Hepatocyte (in vitro differentiated cells): Measurements from ENCODE around the gene WDR36. TPM values are rescaled to one million over a fixed set of nuclear protein-coding genes. Genes with fewer than 3 reads are reported as not detected.

ENCODE experiments used
- DNase-seq: peaks from one replicate; pipeline ENCODE4 v3.0.0-alpha.2; 2016; ENCODE audit warnings: low spot score
- H2AFZ ChIP-seq: fragments of 200-600 bp; sonication (generic); 2 replicates; pipeline ENCODE4 v1.6.0; 2016; ENCODE audit warnings: antibody characterized with exemption, mild to moderate bottlenecking
- H3K27ac ChIP-seq: fragments of 200-600 bp; sonication (generic); 2 replicates; pipeline ENCODE4 v1.5.1; 2016; ENCODE audit warnings: mild to moderate bottlenecking
- H3K27me3 ChIP-seq: fragments of 200-600 bp; sonication (generic); 2 replicates; pipeline ENCODE4 v1.6.1; 2016
- H3K36me3 ChIP-seq: fragments of 200-600 bp; sonication (generic); replicated peaks from 2 replicates; pipeline ENCODE4 v1.5.1; 2016; ENCODE audit warnings: low read depth; ENCODE audit not compliant: insufficient read depth
- H3K4me1 ChIP-seq: fragments of 200-600 bp; sonication (generic); 2 replicates; pipeline ENCODE4 v1.5.1; 2016; ENCODE audit warnings: mild to moderate bottlenecking, moderate library complexity; ENCODE audit not compliant: insufficient read depth
- H3K4me2 ChIP-seq: fragments of 200-600 bp; sonication (generic); 2 replicates; pipeline ENCODE4 v1.6.0; 2016
- H3K4me3 ChIP-seq: fragments of 200-600 bp; sonication (generic); 2 replicates; pipeline ENCODE4 v1.5.1; 2016; ENCODE audit warnings: mild to moderate bottlenecking
- H3K79me2 ChIP-seq: fragments of 200-600 bp; sonication (generic); 2 replicates; pipeline ENCODE4 v1.6.0; 2017; ENCODE audit warnings: mild to moderate bottlenecking
- H3K9me2 ChIP-seq: fragments of 200-600 bp; sonication (generic); replicated peaks from 2 replicates; pipeline ENCODE4 v1.6.0; 2017; ENCODE audit warnings: mild to moderate bottlenecking; ENCODE audit not compliant: insufficient read depth
- H3K9me3 ChIP-seq: fragments of 200-600 bp; sonication (generic); 2 replicates; pipeline ENCODE4 v1.5.1; 2016; ENCODE audit warnings: low read depth, mild to moderate bottlenecking
- H4K20me1 ChIP-seq: fragments of 200-600 bp; sonication (generic); 2 replicates; pipeline ENCODE4 v1.6.0; 2016; ENCODE audit warnings: mild to moderate bottlenecking; ENCODE audit not compliant: insufficient read depth, poor library complexity, severe bottlenecking
- EZH2 ChIP-seq: fragments of 200-600 bp; sonication (generic); IDR thresholded peaks from 2 replicates; pipeline ENCODE4 v1.6.1; 2016; ENCODE audit warnings: antibody characterized with exemption, mild to moderate bottlenecking, borderline replicate concordance
- EZH2phosphoT487 ChIP-seq: fragments of 200-600 bp; sonication (generic); IDR thresholded peaks from one replicate; pipeline ENCODE4 v1.6.1; 2018; ENCODE audit warnings: antibody characterized with exemption, mild to moderate bottlenecking, low read depth, moderate library complexity; ENCODE audit not compliant: unreplicated experiment, severe bottlenecking
- WGBS: methylation state at CpG from one replicate; pipeline ENCODE4 v1.1.6; 2016; ENCODE audit warnings: low lambda C conversion rate; ENCODE audit errors: missing lambda C conversion rate; 5-methylcytosine and 5-hydroxymethylcytosine counted together
- polyA plus RNA-seq: library from polyadenylated mRNA; unstranded; fragments of >200 nt; fragmentation: Nextera tagmentation; extraction: Ambion mirVana; gene quantifications from 2 replicates; pipeline ENCODE4 v1.2.1, GENCODE V29; 2016
- total RNA-seq: library from RNA; depleted of rRNA; stranded (reverse); fragments of >200 nt; gene quantifications from 2 replicates; pipeline ENCODE4 v1.2.3, GENCODE V29; 2014
- TF ChIP-seq, protein P1 (sequence below): fragments of 200-600 bp; sonication (generic); IDR thresholded peaks from 2 replicates; pipeline ENCODE4 v1.5.1; 2016; ENCODE audit warnings: antibody characterized with exemption, mild to moderate bottlenecking; ENCODE audit not compliant: poor library complexity

Gene WDR36
- total and polyA plus RNA-seq, 2 experiments from 2014 or later, result 9.1 to 28.7 TPM

DNA sequence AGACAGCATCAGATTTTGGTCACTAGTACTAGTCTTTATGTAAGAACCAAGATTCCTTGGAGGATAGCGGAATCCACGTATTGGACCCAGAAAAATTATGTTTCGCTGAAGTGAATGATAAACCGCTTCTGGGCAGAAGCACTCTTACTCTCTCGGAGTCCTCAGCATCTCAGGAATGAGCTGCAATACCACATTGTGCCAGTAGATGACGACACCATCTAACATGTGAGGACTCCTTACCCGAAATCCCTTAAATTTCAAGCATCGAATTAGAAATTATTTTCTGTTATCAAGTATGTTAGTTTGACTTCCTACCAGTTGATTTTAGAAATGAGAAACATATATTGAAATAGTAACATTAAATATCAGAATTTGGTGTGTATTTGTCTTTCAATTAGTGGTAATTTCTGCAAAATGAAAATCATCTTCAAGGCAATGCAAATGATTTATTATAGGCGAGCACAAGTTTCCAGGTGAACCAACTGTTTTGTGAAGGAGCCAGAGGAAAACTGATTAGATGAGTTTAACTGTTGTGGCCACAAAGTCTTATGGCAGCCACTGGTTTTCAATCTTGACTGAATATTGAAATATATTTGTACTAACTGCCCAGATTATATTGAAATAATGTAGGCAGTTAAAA is 66.1 kb downstream of the WDR36 start:
- H2AFZ ChIP-seq, result no peak overlapping the region
- 23% methylated on average over 9 of the region's 9 CpGs for WGBS
- no peaks in the 10 kb centered on the region for H3K9me2 ChIP-seq
- no peaks in the 10 kb centered on the region for H4K20me1 ChIP-seq
- no peaks in the 10 kb centered on the region for H3K4me1 ChIP-seq
- no peaks in the 10 kb centered on the region for H3K9me3 ChIP-seq
- DNase-seq, result peak; percentile 85
- H3K27ac ChIP-seq, result no peak overlapping the region
- no peaks in the 10 kb centered on the region for H3K27me3 ChIP-seq
- H3K4me2 ChIP-seq, result no peak overlapping the region
- no peak for TF ChIP-seq EZH2phosphoT487
- TF ChIP-seq, protein P1, sequence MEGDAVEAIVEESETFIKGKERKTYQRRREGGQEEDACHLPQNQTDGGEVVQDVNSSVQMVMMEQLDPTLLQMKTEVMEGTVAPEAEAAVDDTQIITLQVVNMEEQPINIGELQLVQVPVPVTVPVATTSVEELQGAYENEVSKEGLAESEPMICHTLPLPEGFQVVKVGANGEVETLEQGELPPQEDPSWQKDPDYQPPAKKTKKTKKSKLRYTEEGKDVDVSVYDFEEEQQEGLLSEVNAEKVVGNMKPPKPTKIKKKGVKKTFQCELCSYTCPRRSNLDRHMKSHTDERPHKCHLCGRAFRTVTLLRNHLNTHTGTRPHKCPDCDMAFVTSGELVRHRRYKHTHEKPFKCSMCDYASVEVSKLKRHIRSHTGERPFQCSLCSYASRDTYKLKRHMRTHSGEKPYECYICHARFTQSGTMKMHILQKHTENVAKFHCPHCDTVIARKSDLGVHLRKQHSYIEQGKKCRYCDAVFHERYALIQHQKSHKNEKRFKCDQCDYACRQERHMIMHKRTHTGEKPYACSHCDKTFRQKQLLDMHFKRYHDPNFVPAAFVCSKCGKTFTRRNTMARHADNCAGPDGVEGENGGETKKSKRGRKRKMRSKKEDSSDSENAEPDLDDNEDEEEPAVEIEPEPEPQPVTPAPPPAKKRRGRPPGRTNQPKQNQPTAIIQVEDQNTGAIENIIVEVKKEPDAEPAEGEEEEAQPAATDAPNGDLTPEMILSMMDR, result peak; percentile 97
- no peak overlapping the region for H3K4me3 ChIP-seq
- H3K36me3 ChIP-seq, result no peaks in the 10 kb centered on the region
- H3K79me2 ChIP-seq, result no peaks in the 10 kb centered on the region

DNA sequence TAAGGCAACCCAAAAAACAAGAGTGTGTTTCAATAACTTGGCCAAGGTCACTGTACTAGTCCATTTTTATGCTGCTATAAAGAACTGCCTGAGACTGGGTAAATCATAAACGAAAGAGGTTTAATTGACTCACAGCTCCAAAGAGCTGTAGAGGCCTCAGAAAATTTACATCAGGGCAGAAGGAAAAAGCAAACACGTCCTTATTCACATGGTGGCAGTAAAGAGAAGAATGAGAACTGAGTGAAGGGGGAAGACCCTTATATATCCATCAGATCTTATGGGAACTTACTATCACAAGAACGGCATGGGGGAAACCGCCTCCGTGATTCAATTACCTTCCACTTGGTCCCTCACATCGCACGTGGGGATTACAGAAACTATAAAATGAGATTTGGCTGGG is 67.7 kb downstream of the WDR36 start:
- Histone ChIP-seq H3K27ac (no peak overlapping the region), H3K36me3 (no peaks in the 10 kb centered on the region), H3K9me2 (no peaks in the 10 kb centered on the region), H3K9me3 (no peaks in the 10 kb centered on the region), H3K4me1 (no peaks in the 10 kb centered on the region), H4K20me1 (no peaks in the 10 kb centered on the region), H3K27me3 (no peaks in the 10 kb centered on the region), H3K4me3 (no peak overlapping the region), H3K79me2 (no peaks in the 10 kb centered on the region), H2AFZ (no peak overlapping the region), H3K4me2 (no peak overlapping the region)
- peak; percentile 8 for DNase-seq
- 56% methylated on average over 7 of the region's 7 CpGs for WGBS
- TF ChIP-seq, protein P1, result peak; percentile 36
- TF ChIP-seq EZH2, result no peak

DNA sequence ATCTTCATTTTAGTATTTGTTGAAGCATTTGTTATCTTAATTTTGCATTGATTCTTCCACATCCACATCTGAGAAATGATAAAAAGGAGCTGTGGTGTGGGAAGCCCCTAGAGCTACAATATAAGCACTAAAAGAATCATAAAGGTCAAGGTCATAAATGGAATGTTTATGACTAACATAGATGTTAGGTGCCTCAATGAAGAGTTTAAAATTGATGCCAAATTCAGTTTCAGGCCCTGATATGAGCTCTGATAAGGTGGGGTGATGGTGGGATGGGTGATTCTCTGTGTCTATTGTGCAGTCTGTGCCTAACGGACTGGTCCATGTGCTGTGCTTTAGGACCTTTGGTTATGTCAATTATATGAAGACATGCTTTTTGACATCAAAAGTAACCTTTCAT is 70.9 kb downstream of the WDR36 start:
- Histone ChIP-seq H3K4me1 (no peaks in the 10 kb centered on the region), H3K79me2 (no peaks in the 10 kb centered on the region), H3K9me3 (no peaks in the 10 kb centered on the region), H4K20me1 (no peaks in the 10 kb centered on the region), H2AFZ (no peak overlapping the region), H3K4me2 (no peak overlapping the region), H3K36me3 (no peaks in the 10 kb centered on the region), H3K27me3 (no peaks in the 10 kb centered on the region), H3K27ac (no peak overlapping the region), H3K4me3 (no peak overlapping the region), H3K9me2 (no peaks in the 10 kb centered on the region)
- WGBS, result 88% methylated on average over 1 of the region's 1 CpG
- no peak for DNase-seq
- TF ChIP-seq, protein P1, result no peak
- TF ChIP-seq EZH2phosphoT487, result no peak
- no peak for TF ChIP-seq EZH2

DNA sequence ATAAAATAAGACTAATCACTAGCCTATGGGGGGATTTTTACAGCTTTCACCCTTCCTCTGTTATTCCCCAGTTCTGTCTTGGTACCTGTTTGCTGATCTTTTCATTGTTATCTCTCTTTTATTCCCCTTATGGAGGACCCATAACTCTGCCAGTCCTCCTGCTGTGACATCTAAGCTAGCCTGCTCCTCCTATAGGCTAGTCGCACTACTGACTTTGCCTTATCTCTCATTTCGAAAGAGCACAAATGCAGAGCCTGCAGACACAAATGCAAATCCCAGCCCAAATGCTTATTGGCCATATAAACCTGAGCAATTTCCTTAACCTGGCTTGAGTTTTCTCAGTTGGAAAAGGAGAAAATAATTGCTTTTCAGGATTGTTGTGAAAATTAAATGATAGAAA is 72.9 kb downstream of the WDR36 start:
- no peaks in the 10 kb centered on the region for H3K79me2 ChIP-seq
- no peaks in the 10 kb centered on the region for H3K27me3 ChIP-seq
- no peaks in the 10 kb centered on the region for H4K20me1 ChIP-seq
- no peak overlapping the region for H2AFZ ChIP-seq
- no peak overlapping the region for H3K4me2 ChIP-seq
- no peak for TF ChIP-seq EZH2phosphoT487
- TF ChIP-seq, protein P1, result no peak
- no peak for TF ChIP-seq EZH2
- H3K4me3 ChIP-seq, result no peak overlapping the region
- no peak for DNase-seq
- no peak overlapping the region for H3K27ac ChIP-seq
- no peaks in the 10 kb centered on the region for H3K4me1 ChIP-seq
- no peaks in the 10 kb centered on the region for H3K36me3 ChIP-seq
- H3K9me2 ChIP-seq, result no peaks in the 10 kb centered on the region
- H3K9me3 ChIP-seq, result no peaks in the 10 kb centered on the region
- WGBS, result 68% methylated on average over 2 of the region's 2 CpGs
